UCSD-AML1 (cell line): ENCODE results near the gene CHDH.

Source experiments
- DNase-seq: peaks from one replicate; lab custom pipeline; 2025; ENCODE audit not compliant: unreplicated experiment; lab: John Stamatoyannopoulos, UW

The CHDH gene

GRCh38 chr3:53763353-53763752 is 82.9 kb downstream of the CHDH start:
- DNase-seq: no peak
